GM12878 (cell line): ENCODE results near the gene ZNF892. TPM values are rescaled to one million over a fixed set of nuclear protein-coding genes. Genes with fewer than 3 reads are reported as not detected.

Experiments
- ATAC-seq: fragments of 200-7000 bp; cut with Tn5 transposase; 3 replicates; pipeline ENCODE4 v1.9.1; 2020; ENCODE audit warnings: mild to moderate bottlenecking, moderate library complexity
- BruUV-seq: library from RNA; stranded (reverse); fragments of 400-500 nt; replicated peaks from 2 replicates; lab custom pipeline; 2021; lab: Mats Ljungman, UMichigan
- CTCF ChIA-PET: fragments of 300-600 bp; sonication (Branson Sonifier 250); formaldehyde crosslinking; extraction: SDS; loops from one replicate; lab custom pipeline; 2021; ENCODE audit warnings: inconsistent platforms; lab: Yijun Ruan, JAX
- POLR2A ChIA-PET: fragments of 350-600 bp; formaldehyde crosslinking; extraction: SDS; loops from one replicate; lab custom pipeline; 2021; ENCODE audit warnings: inconsistent platforms; lab: Charles Lee
- RAD21 ChIA-PET: fragments of 300-600 bp; sonication (Branson Sonifier 250); formaldehyde crosslinking; loops from one replicate; lab custom pipeline; 2023; ENCODE audit warnings: antibody characterized with exemption; ENCODE audit not compliant: unreplicated experiment; lab: Charles Lee
- SMC1A ChIA-PET: fragments of 300-600 bp; sonication (Branson Sonifier 250); formaldehyde crosslinking; loops from one replicate; lab custom pipeline; 2023; ENCODE audit not compliant: unreplicated experiment, uncharacterized antibody; lab: Charles Lee
- DNase-seq: peaks from one replicate; pipeline ENCODE4 v3.0.0-alpha.2; 2011; ENCODE audit warnings: low read depth, low spot score
- FAIRE-seq: peaks from 3 replicates; lab custom pipeline; 2011; peaks lifted over from hg19 to GRCh38; lab: Jason Lieb, UNC
- H2AFZ ChIP-seq: 2 replicates; pipeline ENCODE4 v1.6.0; 2011; ENCODE audit warnings: low read depth, low read length, control low read depth; ENCODE audit not compliant: control insufficient read depth
- H3K27ac ChIP-seq: 2 replicates; pipeline ENCODE4 v1.5.1; 2011; ENCODE audit warnings: control low read depth; ENCODE audit not compliant: control insufficient read depth, insufficient read depth
- H3K27me3 ChIP-seq, 2 experiments: replicated peaks in 1 of 2; 2 replicates each; pipeline versions ENCODE4 v1.6.0 to v1.6.1; 2011; ENCODE audit warnings: low read length in 1 of 2; ENCODE audit not compliant: control insufficient read depth in 2 of 2, insufficient read depth in 2 of 2
- H3K36me3 ChIP-seq, 2 experiments: 2 replicates each; pipeline ENCODE4 v1.5.1; 2011; ENCODE audit warnings: low read length in 1 of 2; ENCODE audit not compliant: control insufficient read depth in 2 of 2, insufficient read depth in 2 of 2
- H3K4me1 ChIP-seq: 2 replicates; pipeline ENCODE4 v1.6.1; 2011; ENCODE audit warnings: mild to moderate bottlenecking, low read length, moderate library complexity, mixed read lengths; ENCODE audit not compliant: control insufficient read depth, insufficient read depth
- H3K4me2 ChIP-seq: 2 replicates; pipeline ENCODE4 v1.6.0; 2011; ENCODE audit warnings: control low read depth; ENCODE audit not compliant: control insufficient read depth, insufficient read depth
- H3K4me3 ChIP-seq: fragments of 200-600 bp; sonication (generic); 2 replicates; pipeline ENCODE4 v1.5.1; 2016
- H3K79me2 ChIP-seq: 2 replicates; pipeline ENCODE4 v1.6.0; 2011; ENCODE audit warnings: low read length; ENCODE audit not compliant: control insufficient read depth, insufficient read depth
- H3K9ac ChIP-seq: 2 replicates; pipeline ENCODE4 v1.8.0; 2011; ENCODE audit warnings: low read length, control low read depth, mixed read lengths; ENCODE audit not compliant: control insufficient read depth, insufficient read depth
- H3K9me3 ChIP-seq: replicated peaks from 3 replicates; pipeline ENCODE4 v1.5.1; 2011; ENCODE audit warnings: mild to moderate bottlenecking, low read length; ENCODE audit not compliant: control insufficient read depth, insufficient read depth
- H4K20me1 ChIP-seq: 2 replicates; pipeline ENCODE4 v1.6.0; 2011; ENCODE audit not compliant: control insufficient read depth, insufficient read depth
- BHLHE40 ChIP-seq, 2 experiments: fragments of 450-650 bp in 1 of 2; IDR thresholded peaks; 2 replicates each; pipeline ENCODE4 v1.6.1; 2011 to 2017; ENCODE audit warnings: low read depth in 2 of 2, borderline replicate concordance in 1 of 2, improper control_type of control experiment in 1 of 2, low read length in 1 of 2, mild to moderate bottlenecking in 1 of 2
- CBX3 ChIP-seq: fragments of 200-600 bp; sonication (generic); IDR thresholded peaks from 2 replicates; pipeline ENCODE4 v1.6.1; 2016; ENCODE audit warnings: low read depth, borderline replicate concordance
- DPF2 ChIP-seq: fragments of 450-650 bp; IDR thresholded peaks from 2 replicates; pipeline ENCODE4 v1.6.1; 2017; ENCODE audit warnings: mild to moderate bottlenecking
- ETV6 ChIP-seq, 2 experiments: fragments of 450-650 bp in 1 of 2; IDR thresholded peaks in 1 of 2; conservative IDR thresholded peaks in 1 of 2; 2 replicates each; pipeline ENCODE4 v1.6.1; 2014; ENCODE audit warnings: antibody characterized with exemption in 1 of 2, borderline replicate concordance in 1 of 2, low read depth in 1 of 2, mild to moderate bottlenecking in 1 of 2, moderate library complexity in 1 of 2
- SMAD5 ChIP-seq: IDR thresholded peaks from 2 replicates; pipeline ENCODE4 v1.6.1; 2016; ENCODE audit warnings: antibody characterized with exemption, low read depth
- SPI1 ChIP-seq: IDR thresholded peaks from 2 replicates; pipeline ENCODE4 v1.6.1; 2011; ENCODE audit warnings: low read depth, mild to moderate bottlenecking, low read length, moderate library complexity, borderline replicate concordance; ENCODE audit not compliant: insufficient read depth
- ZNF384 ChIP-seq: IDR thresholded peaks from 2 replicates; pipeline ENCODE4 v1.6.1; 2012; ENCODE audit warnings: low read depth, mild to moderate bottlenecking, low read length, improper control_type of control experiment, borderline replicate concordance
- WGBS: methylation state at CpG from one replicate; pipeline ENCODE4 v1.1.6; 2016; ENCODE audit warnings: low lambda C conversion rate; ENCODE audit not compliant: insufficient replicate concordance, insufficient coverage; ENCODE audit errors: missing lambda C conversion rate; 5-methylcytosine and 5-hydroxymethylcytosine counted together
- in situ Hi-C: fragments of 300-500 bp; cut with MboI; formaldehyde crosslinking; loops from 9 replicates; pipeline ENCODE4 v1.14.3; 2018; ENCODE audit warnings: mixed read lengths
- intact Hi-C: fragments of 100-400 bp; cut with micrococcal nuclease; formaldehyde crosslinking; loops from one replicate; pipeline ENCODE4 v1.14.2; 2022; ENCODE audit not compliant: unreplicated experiment
- polyA plus RNA-seq, 11 experiments: library from polyadenylated mRNA; depleted of rRNA in 4 of 11; unstranded in 6 of 11; stranded (reverse) in 5 of 11; fragments of >200 nt; fragmentation: Nextera tagmentation in 4 of 11; fragmentation: Illumina TruSeq in 1 of 11; extraction: Ambion mirVana in 4 of 11; extraction: Trizol in 1 of 11; gene quantifications; 1 replicate in 1 of 11; 2 replicates in 10 of 11; pipeline versions ENCODE4 v1.2.1 to v1.2.3, GENCODE V29; 2011 to 2016; ENCODE audit warnings: inconsistent platforms in 2 of 11, missing spikeins in 2 of 11, low read depth in 1 of 11
- total RNA-seq, 4 experiments: library from RNA; depleted of rRNA in 3 of 4; stranded (reverse); fragments of >200 nt in 3 of 4; fragmentation: Illumina TruSeq in 1 of 4; extraction: Trizol in 1 of 4; gene quantifications; 2 replicates each; pipeline versions ENCODE4 v1.2.1 to v1.2.3, GENCODE V29; 2013 to 2021
- TF ChIP-seq, protein P1 (sequence below): fragments of 150-350 bp; IDR thresholded peaks from 2 replicates; pipeline ENCODE4 v1.6.1; 2014; ENCODE audit warnings: mild to moderate bottlenecking, low read depth, low read length

ZNF892 gene
- total and polyA plus RNA-seq, 10 of the 15 experiments (the other 5 are each of a cell fraction or from before 2014, with no cell fraction given), result 0.11 to 1.3 (median 0.29) TPM; not detected in 3

GRCh38 chr2:95179451-95179850 is 27.9 kb upstream of the ZNF892 start (continued):
- TF ChIP-seq, protein P1, sequence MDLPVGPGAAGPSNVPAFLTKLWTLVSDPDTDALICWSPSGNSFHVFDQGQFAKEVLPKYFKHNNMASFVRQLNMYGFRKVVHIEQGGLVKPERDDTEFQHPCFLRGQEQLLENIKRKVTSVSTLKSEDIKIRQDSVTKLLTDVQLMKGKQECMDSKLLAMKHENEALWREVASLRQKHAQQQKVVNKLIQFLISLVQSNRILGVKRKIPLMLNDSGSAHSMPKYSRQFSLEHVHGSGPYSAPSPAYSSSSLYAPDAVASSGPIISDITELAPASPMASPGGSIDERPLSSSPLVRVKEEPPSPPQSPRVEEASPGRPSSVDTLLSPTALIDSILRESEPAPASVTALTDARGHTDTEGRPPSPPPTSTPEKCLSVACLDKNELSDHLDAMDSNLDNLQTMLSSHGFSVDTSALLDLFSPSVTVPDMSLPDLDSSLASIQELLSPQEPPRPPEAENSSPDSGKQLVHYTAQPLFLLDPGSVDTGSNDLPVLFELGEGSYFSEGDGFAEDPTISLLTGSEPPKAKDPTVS, result no peak
- TF ChIP-seq CBX3 (no peak), SMAD5 (no peak), SPI1 (no peak)
- TF ChIP-seq, all 136 proteins: peak for 0

- no peak for FAIRE-seq
- Histone ChIP-seq H3K27me3 (no peaks in the 10 kb centered on the region), H4K20me1 (no peaks in the 10 kb centered on the region), H3K36me3 (peaks cover 3 to 11% of the 10 kb centered on the region in 2 experiments; a peak in 3 of 4 replicates), H3K9ac (no peak overlapping the region)
- 93% methylated on average over 18 of the region's 18 CpGs for WGBS
- TF ChIP-seq DPF2, result no peak
- TF ChIP-seq ZNF384, result no peak
- TF ChIP-seq ETV6 (conservative IDR thresholded peaks at IDR 0.05 in 1 of 2, IDR thresholded peaks at IDR 0.05 in 1 of 2; ENCODE audit: borderline replicate concordance in 1 of 2, low read depth in 1 of 2), result no peak
- TF ChIP-seq BHLHE40 (IDR thresholded peaks at IDR 0.05; ENCODE audit: borderline replicate concordance in 1 of 2, low read depth in 2 of 2, low read length in 1 of 2), result no peak
- TF ChIP-seq, all 136 proteins: peak for 0
- RAD21 ChIA-PET, result no interaction called here
- no peak overlapping the region for H3K4me2 ChIP-seq
- no peaks in the 10 kb centered on the region for H3K79me2 ChIP-seq
- ATAC-seq (no peak), DNase-seq (no peak)
- no peak overlapping the region for H3K27ac ChIP-seq
- BruUV-seq, result no TSS peak
- POLR2A ChIA-PET, result no interaction called here
- CTCF ChIA-PET, result interaction anchor here (1.0 kb wide), 1 partner anchor 20 kb away, joined by 3 read pairs; no protein-coding TSS in a partner anchor
- no peaks in the 10 kb centered on the region for H3K4me1 ChIP-seq
- H2AFZ ChIP-seq, result no peak overlapping the region
- in situ Hi-C loops (no loop called here), intact Hi-C loops (no loop called here)
- SMC1A ChIA-PET, result no interaction called here
- peaks cover 3% of the 10 kb centered on the region; the same call in 1 of the 3 replicates for H3K9me3 ChIP-seq
- no peak overlapping the region for H3K4me3 ChIP-seq
Measured at GRCh38 chr2:95181774-95182173, 25.5 kb upstream of the ZNF892 start.
